ENCODE measurements around the gene NFKBIA. TPM values are rescaled to one million over a fixed set of nuclear protein-coding genes. Genes with fewer than 3 reads are reported as not detected.

Gene NFKBIA
- total RNA-seq (2022; extraction: Qiagen RNA extraction) = 186 to 274 TPM (median 252 TPM) in 5 replicates

GRCh38 chr14:35404449-35405303, at the start of gene NFKBIA:
TSS of gene NFKBIA (minus strand) at chr14:35404749. CDS start at chr14:35404644, 105 bp downstream.

Other genes with a start within 250 kb of the NFKBIA start
- gene PSMA6, start 112.4 kb downstream of the NFKBIA start, total RNA-seq (2022; extraction: Qiagen RNA extraction) = 262 to 308 TPM (median 278 TPM) in 5 replicates
- gene INSM2, start 129.4 kb upstream of the NFKBIA start, total RNA-seq (2022; extraction: Qiagen RNA extraction) = 0.02 to 0.05 TPM (median 0.04 TPM) in 5 replicates

All from A549 treated with dexamethasone at 1 μM for 4 hours (cell line).